Astrocyte (in vitro differentiated cells and primary cell): Measurements from ENCODE around the gene ZSCAN10. TPM values are rescaled to one million over a fixed set of nuclear protein-coding genes. Genes with fewer than 3 reads are reported as not detected.

Experiments used
- DNase-seq: peaks from one replicate; pipeline ENCODE4 v3.0.0-alpha.2; 2010; ENCODE audit warnings: low read depth
- FAIRE-seq: peaks from 2 replicates; lab custom pipeline; 2011; peaks lifted over from hg19 to GRCh38; lab: Jason Lieb, UNC
- H2AFZ ChIP-seq: 2 replicates; pipeline ENCODE4 v1.6.0; 2012; ENCODE audit warnings: low read depth, low read length, inconsistent platforms
- H3K27ac ChIP-seq: 2 replicates; pipeline ENCODE4 v1.5.1; 2011; ENCODE audit warnings: low read depth, low read length, inconsistent platforms
- H3K27me3 ChIP-seq: 2 replicates; pipeline ENCODE4 v1.6.0; 2011; ENCODE audit warnings: low read length, inconsistent platforms; ENCODE audit not compliant: insufficient read depth
- H3K36me3 ChIP-seq: 2 replicates; pipeline ENCODE4 v1.5.1; 2011; ENCODE audit warnings: low read length, inconsistent platforms; ENCODE audit not compliant: insufficient read depth
- H3K4me1 ChIP-seq: 2 replicates; pipeline ENCODE4 v1.5.1; 2011; ENCODE audit warnings: low read length, inconsistent platforms; ENCODE audit not compliant: insufficient read depth
- H3K4me2 ChIP-seq: 2 replicates; pipeline ENCODE4 v1.6.0; 2012; ENCODE audit warnings: low read length, inconsistent platforms
- H3K4me3 ChIP-seq: 2 replicates; pipeline ENCODE4 v1.5.1; 2011; ENCODE audit warnings: low read depth, mild to moderate bottlenecking, low read length, inconsistent platforms; ENCODE audit not compliant: insufficient read depth
- H3K79me2 ChIP-seq: 2 replicates; pipeline ENCODE4 v1.6.0; 2012; ENCODE audit warnings: mild to moderate bottlenecking, low read length, inconsistent platforms; ENCODE audit not compliant: insufficient read depth
- H3K9ac ChIP-seq: 2 replicates; pipeline ENCODE4 v1.6.0; 2012; ENCODE audit warnings: mild to moderate bottlenecking, low read length, inconsistent platforms
- H3K9me3 ChIP-seq: 2 replicates; pipeline ENCODE4 v1.5.1; 2012; ENCODE audit warnings: low read depth, mild to moderate bottlenecking, low read length, inconsistent platforms; ENCODE audit not compliant: insufficient read depth
- H4K20me1 ChIP-seq: 2 replicates; pipeline ENCODE4 v1.6.0; 2012; ENCODE audit warnings: low read length, inconsistent platforms; ENCODE audit not compliant: insufficient read depth
- H3K27ac Mint-ChIP-seq: one replicate; pipeline ENCODE4 v1.8.0; 2021; ENCODE audit warnings: mild to moderate bottlenecking, mixed read lengths; ENCODE audit not compliant: unreplicated experiment
- H3K27me3 Mint-ChIP-seq: one replicate; pipeline ENCODE4 v1.8.0; 2021; ENCODE audit warnings: low read depth, mixed read lengths; ENCODE audit not compliant: unreplicated experiment
- H3K36me3 Mint-ChIP-seq: one replicate; pipeline ENCODE4 v1.8.0; 2021; ENCODE audit warnings: low read depth, mixed read lengths; ENCODE audit not compliant: unreplicated experiment
- H3K4me1 Mint-ChIP-seq: one replicate; pipeline ENCODE4 v1.8.0; 2021; ENCODE audit warnings: low read depth, mixed read lengths; ENCODE audit not compliant: unreplicated experiment
- H3K4me3 Mint-ChIP-seq: one replicate; pipeline ENCODE4 v1.8.0; 2021; ENCODE audit warnings: mild to moderate bottlenecking, moderate library complexity, mixed read lengths; ENCODE audit not compliant: unreplicated experiment
- H3K9me3 Mint-ChIP-seq: one replicate; pipeline ENCODE4 v1.8.0; 2021; ENCODE audit warnings: mild to moderate bottlenecking, mixed read lengths; ENCODE audit not compliant: unreplicated experiment
- CTCF ChIP-seq: IDR thresholded peaks from 2 replicates; pipeline ENCODE4 v1.5.1; 2011; ENCODE audit warnings: low read depth, mild to moderate bottlenecking, inconsistent platforms, low read length, moderate library complexity; ENCODE audit not compliant: insufficient read depth
- EZH2 ChIP-seq: IDR thresholded peaks from 2 replicates; pipeline ENCODE4 v1.6.1; 2012; ENCODE audit warnings: mild to moderate bottlenecking, low read length, inconsistent platforms; ENCODE audit not compliant: insufficient read depth
- total RNA-seq: library from RNA; stranded (reverse); gene quantifications from 2 replicates; pipeline ENCODE4 v1.2.1, GENCODE V29; 2021

The ZSCAN10 gene
- total RNA-seq, 1 donor from 2014 or later: 0.25 TPM

GRCh38 chr16:3065069-3065741, 33.9 kb downstream of the ZSCAN10 start, which contains the start of gene IL32:
TSS of gene IL32 (plus strand) at chr16:3065640. CDS start at chr16:3065812, 172 bp downstream.
- Histone ChIP-seq H3K4me2 (peak within 1 kb of the TSS; percentile 66), H3K9me3 (no peaks in the 10 kb centered on the region), H3K4me3 (no peak within 1 kb of the TSS), H3K27me3 (peaks cover 2% of the 10 kb centered on the region), H3K27ac (peak within 1 kb of the TSS; percentile 27), H3K79me2 (no peaks in the 10 kb centered on the region), H2AFZ (peak within 1 kb of the TSS; percentile 72), H3K9ac (peak within 1 kb of the TSS; percentile 68), H3K4me1 (peaks cover 6% of the 10 kb centered on the region), H3K36me3 (no peaks in the 10 kb centered on the region), H4K20me1 (no peaks in the 10 kb centered on the region)
- Mint-ChIP-seq H3K4me1 (peaks cover 8% of the 10 kb centered on the region), H3K4me3 (peak within 1 kb of the TSS; percentile 34), H3K27me3 (peaks cover 4% of the 10 kb centered on the region), H3K9me3 (peaks cover 2% of the 10 kb centered on the region), H3K27ac (peak within 1 kb of the TSS; percentile 15), H3K36me3 (peaks cover 2% of the 10 kb centered on the region)
- DNase-seq (peak; percentile 36), FAIRE-seq (no peak)
- TF ChIP-seq CTCF: no peak
- no peak for TF ChIP-seq EZH2

- H3K9me3 Mint-ChIP-seq: no peaks in the 10 kb centered on the region
- Histone ChIP-seq H3K27me3 (peaks cover 2% of the 10 kb centered on the region), H3K27ac (no peak overlapping the region), H3K4me2 (no peak overlapping the region), H3K4me3 (no peak overlapping the region), H3K36me3 (no peaks in the 10 kb centered on the region), H3K9ac (no peak overlapping the region), H3K4me1 (peaks cover 11% of the 10 kb centered on the region), H3K79me2 (no peaks in the 10 kb centered on the region), H4K20me1 (no peaks in the 10 kb centered on the region), H3K9me3 (no peaks in the 10 kb centered on the region), H2AFZ (no peak overlapping the region)
- no peaks in the 10 kb centered on the region for H3K27me3 Mint-ChIP-seq
- no peak for DNase-seq
- TF ChIP-seq CTCF: no peak
- TF ChIP-seq EZH2: no peak
- no peaks in the 10 kb centered on the region for H3K36me3 Mint-ChIP-seq
- H3K4me3 Mint-ChIP-seq: no peak overlapping the region
- peaks cover 5% of the 10 kb centered on the region for H3K4me1 Mint-ChIP-seq
- FAIRE-seq: no peak
- no peak overlapping the region for H3K27ac Mint-ChIP-seq
Observed at GRCh38 chr16:3063625-3064386, 35.3 kb downstream of the ZSCAN10 start.
